K562 treated with DMSO at 1 percent for 48 hours (cell line): ENCODE results near the gene STPG3. TPM values are rescaled to one million over a fixed set of nuclear protein-coding genes. Genes with fewer than 3 reads are reported as not detected.

ENCODE experiments used
- total RNA-seq: library from RNA; unstranded; fragments of 300-600 nt; gene quantifications from 2 replicates; pipeline ENCODE4 v1.2.3, GENCODE V29; 2022; ENCODE audit warnings: low replicate concordance; ENCODE audit errors: extremely low read depth

The STPG3 gene
- not detected in 2 replicates for total RNA-seq

GRCh38 chr9:137251194-137251461 is at the start of gene STPG3:
STPG3 (plus strand) TSS chr9:137251286; CDS start chr9:137251287, 1 bp downstream.

GRCh38 chr9:137205126-137206069 is 45.7 kb upstream of the STPG3 start, which contains the start of the genes NDOR1 and TMEM203:
NDOR1 (plus strand) TSS chr9:137205700; CDS start chr9:137205778, 78 bp downstream.
TMEM203 (minus strand) TSS chr9:137205648; CDS start chr9:137205414, 234 bp downstream.

GRCh38 chr9:137222190-137223077 is 28.7 kb upstream of the STPG3 start, which contains the start of gene RNF208:
RNF208 (minus strand) TSS chr9:137222240; CDS start chr9:137221212, 1,028 bp downstream.

GRCh38 chr9:137224830-137225694 is 26.0 kb upstream of the STPG3 start, which contains the start of gene CYSRT1:
CYSRT1 (plus strand) TSS chr9:137225174; CDS start chr9:137225622, 448 bp downstream.

GRCh38 chr9:137227054-137227852 is 23.8 kb upstream of the STPG3 start, which contains the start of gene RNF224:
RNF224 (plus strand) TSS chr9:137227502; CDS start chr9:137228336, 834 bp downstream.

GRCh38 chr9:137230705-137231371 is 20.2 kb upstream of the STPG3 start, which contains the start of gene SLC34A3:
SLC34A3 (plus strand) TSS chr9:137230901; CDS start chr9:137231703, 802 bp downstream.

GRCh38 chr9:137240841-137241489 is 10.1 kb upstream of the STPG3 start, which contains the start of gene TUBB4B:
TUBB4B (plus strand) TSS chr9:137241287; CDS start chr9:137241361, 74 bp downstream.

GRCh38 chr9:137254624-137255447 is 3.8 kb downstream of the STPG3 start, which contains the start of gene NELFB:
NELFB (plus strand) TSS chr9:137255327.

GRCh38 chr9:137277329-137278041 is 26.4 kb downstream of the STPG3 start, which contains the start of gene TOR4A:
TOR4A (plus strand) TSS chr9:137277726; CDS start chr9:137278690, 964 bp downstream.

GRCh38 chr9:137302118-137302448 is 51.0 kb downstream of the STPG3 start, which contains the start of gene NRARP:
NRARP (minus strand) TSS chr9:137302271; CDS start chr9:137301928, 343 bp downstream.

Other genes with a start within 250 kb of the STPG3 start
- gene ABCA2, start 223.0 kb upstream of the STPG3 start, total RNA-seq, result not detected in 2 replicates
- not detected in 2 replicates for gene FUT7, start 219.2 kb upstream of the STPG3 start, total RNA-seq
- gene NPDC1, start 205.1 kb upstream of the STPG3 start, total RNA-seq, result not detected in 2 replicates
- not detected in 2 replicates for gene ENTPD2, start 197.2 kb upstream of the STPG3 start, total RNA-seq
- not detected in 2 replicates for gene SAPCD2, start 180.7 kb upstream of the STPG3 start, total RNA-seq
- gene UAP1L1, start 173.8 kb upstream of the STPG3 start, total RNA-seq, result not detected in 2 replicates
- 167 TPM in 1 of 2 replicates, not detected in the other for gene MAN1B1, start 164.3 kb upstream of the STPG3 start, total RNA-seq
- gene DPP7, start 136.6 kb upstream of the STPG3 start, total RNA-seq, result not detected in 2 replicates
- not detected in 2 replicates for gene GRIN1, start 112.1 kb upstream of the STPG3 start, total RNA-seq
- gene LRRC26, start 81.2 kb upstream of the STPG3 start, total RNA-seq, result not detected in 2 replicates
- not detected in 2 replicates for gene TMEM210, start 79.2 kb upstream of the STPG3 start, total RNA-seq
- gene ANAPC2, start 62.7 kb upstream of the STPG3 start, total RNA-seq, result not detected in 2 replicates
- gene SSNA1, start 62.6 kb upstream of the STPG3 start, total RNA-seq, result not detected in 2 replicates
- gene TPRN, start 50.5 kb upstream of the STPG3 start, total RNA-seq, result not detected in 2 replicates
- gene TMEM203, start 45.6 kb upstream of the STPG3 start, total RNA-seq, result not detected in 2 replicates
- gene NDOR1, start 45.6 kb upstream of the STPG3 start, total RNA-seq, result not detected in 2 replicates
- not detected in 2 replicates for gene RNF208, start 29.0 kb upstream of the STPG3 start, total RNA-seq
- not detected in 2 replicates for gene CYSRT1, start 26.1 kb upstream of the STPG3 start, total RNA-seq
- gene RNF224, start 23.8 kb upstream of the STPG3 start, total RNA-seq, result not detected in 2 replicates
- gene SLC34A3, start 20.4 kb upstream of the STPG3 start, total RNA-seq, result not detected in 2 replicates
- 943 TPM in 1 of 2 replicates, not detected in the other for gene TUBB4B, start 10.0 kb upstream of the STPG3 start, total RNA-seq
- not detected in 2 replicates for gene NELFB, start 4.0 kb downstream of the STPG3 start, total RNA-seq
- gene TOR4A, start 26.4 kb downstream of the STPG3 start, total RNA-seq, result 87.0 TPM in 1 of 2 replicates, not detected in the other
- not detected in 2 replicates for gene NRARP, start 51.0 kb downstream of the STPG3 start, total RNA-seq
- not detected in 2 replicates for gene EXD3, start 171.9 kb downstream of the STPG3 start, total RNA-seq
- gene NOXA1, start 172.1 kb downstream of the STPG3 start, total RNA-seq, result not detected in 2 replicates
- gene ENTPD8, start 190.1 kb downstream of the STPG3 start, total RNA-seq, result not detected in 2 replicates
- not detected in 2 replicates for gene NSMF, start 208.0 kb downstream of the STPG3 start, total RNA-seq